ENCODE results near the gene PPM1J.

Gene PPM1J

DNA sequence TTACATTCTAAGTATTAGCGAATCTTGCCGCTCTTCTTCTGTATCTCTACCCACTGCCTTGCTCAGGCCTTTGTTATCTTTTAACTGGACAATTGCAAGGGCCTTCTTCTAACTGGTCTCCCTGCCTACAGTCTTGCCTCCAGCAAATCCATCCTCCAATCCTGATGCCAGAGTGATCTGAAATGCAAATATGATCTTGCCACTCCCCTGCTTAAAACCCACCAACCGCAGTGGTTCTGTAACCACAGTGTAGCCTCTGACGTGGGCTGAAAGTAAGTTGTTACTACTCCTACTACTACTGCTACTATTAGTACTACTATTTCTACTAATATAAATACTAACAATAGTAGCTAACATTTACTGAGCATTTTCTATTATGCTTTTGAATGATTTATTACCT lies 28.3 kb downstream of the PPM1J start:
- no peak for FAIRE-seq

- no peak for FAIRE-seq
Observed at GRCh38 chr1:112686417-112686816, 28.7 kb downstream of the PPM1J start.

DNA sequence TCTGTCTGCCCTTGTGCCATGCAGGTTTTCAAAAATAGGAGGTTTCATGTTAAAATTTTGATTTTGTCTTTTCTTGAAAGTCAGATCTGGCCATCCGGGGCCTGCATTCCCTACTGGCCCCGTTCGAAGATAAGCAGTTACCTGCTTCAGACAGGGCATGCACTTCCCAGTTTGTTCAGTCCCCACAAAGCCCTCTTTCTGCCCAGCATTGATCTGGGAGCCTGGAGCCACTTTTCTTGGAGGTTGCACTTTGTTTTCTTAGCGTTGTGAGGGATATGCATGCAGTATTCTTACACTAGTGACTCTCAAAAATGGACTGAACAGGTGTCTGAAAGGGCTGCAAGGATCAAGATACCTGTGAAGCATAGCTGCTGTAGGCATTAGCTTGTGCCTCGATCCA lies 29.2 kb downstream of the PPM1J start:
- FAIRE-seq: no peak

GRCh38 chr1:112678605-112679004 lies 36.5 kb downstream of the PPM1J start:
- no peak for FAIRE-seq

GRCh38 chr1:112677501-112677900 lies 37.6 kb downstream of the PPM1J start:
- FAIRE-seq: no peak

DNA sequence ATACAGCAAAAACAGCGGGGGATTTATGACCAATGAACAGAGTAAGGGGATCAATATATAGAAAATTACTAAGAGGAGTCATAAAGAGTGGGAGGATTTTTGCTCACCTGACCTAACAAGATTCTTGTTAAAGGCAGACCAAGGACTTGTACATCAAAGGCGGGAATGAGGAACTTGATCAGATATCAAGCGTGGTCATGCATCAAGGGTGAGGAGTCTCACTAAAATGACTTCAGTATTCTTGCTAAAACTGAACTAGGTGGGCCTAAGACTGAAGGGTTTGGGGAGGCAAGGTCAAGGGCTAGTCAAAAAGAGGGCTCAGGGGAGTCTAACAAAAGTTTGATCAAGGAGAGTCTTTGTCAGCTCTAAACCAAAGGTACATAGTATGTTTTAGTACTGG lies 38.6 kb downstream of the PPM1J start:
- no peak for FAIRE-seq

DNA sequence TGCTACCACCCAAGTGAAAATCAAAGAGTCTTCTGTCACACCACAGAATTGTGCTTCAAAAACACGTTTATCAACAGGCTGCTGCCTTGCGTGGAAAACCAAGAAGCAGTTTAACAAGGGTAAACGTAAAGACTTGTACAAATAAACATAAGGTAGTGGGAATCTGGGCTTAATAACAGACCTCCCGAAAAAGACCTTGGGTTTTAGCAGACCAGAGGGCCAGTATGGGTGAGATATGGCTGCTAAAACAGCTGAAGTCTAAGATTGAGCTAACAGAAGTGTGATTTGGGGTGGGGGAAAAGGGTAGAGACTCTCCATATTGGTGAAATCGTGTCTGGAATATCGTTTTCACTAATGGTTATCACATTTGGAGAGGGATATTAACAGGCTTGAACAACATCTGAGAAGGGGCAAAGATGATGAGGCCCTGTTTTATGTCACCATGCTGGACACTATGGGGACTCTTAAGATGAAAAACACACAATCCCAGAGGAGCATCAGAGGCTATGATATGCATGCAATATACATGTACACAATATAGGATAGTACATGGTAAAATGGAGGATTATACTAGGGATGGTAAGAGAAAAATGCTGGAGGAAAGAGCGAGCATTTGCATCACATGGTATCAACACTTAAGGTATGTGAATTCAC lies 39.3 kb downstream of the PPM1J start:
- no peak for FAIRE-seq

- no peak for FAIRE-seq
Observed at GRCh38 chr1:112674986-112675727, 40.0 kb downstream of the PPM1J start.

GRCh38 chr1:112674440-112674985 lies 40.6 kb downstream of the PPM1J start, which contains the start of gene MOV10:
TSS of gene MOV10 (plus strand) at chr1:112674659. CDS start at chr1:112674913, 254 bp downstream.
- FAIRE-seq: no peak

GRCh38 chr1:112673592-112674439 lies 41.3 kb downstream of the PPM1J start:
- FAIRE-seq: peak; percentile 41

GRCh38 chr1:112672842-112673241 lies 42.3 kb downstream of the PPM1J start:
- no peak for FAIRE-seq

DNA sequence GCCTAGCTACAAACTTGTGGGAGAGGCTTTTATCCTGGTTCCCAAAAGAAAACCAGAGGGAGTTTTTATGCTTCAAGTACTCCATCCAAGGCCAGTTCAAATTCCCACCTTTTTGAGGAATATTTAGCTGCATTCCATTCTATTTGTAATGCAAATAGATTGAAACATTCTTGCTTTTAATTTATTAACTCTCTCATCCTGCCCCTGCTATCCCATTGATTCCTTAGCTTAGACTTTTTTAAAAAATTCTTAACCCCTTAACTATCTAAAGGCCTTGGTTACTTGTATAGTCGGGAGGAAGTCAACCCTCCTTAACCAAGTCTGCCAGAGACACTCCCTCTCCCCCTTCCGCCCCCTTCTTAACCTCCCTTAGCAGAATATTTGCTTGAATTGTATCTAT lies 43.1 kb downstream of the PPM1J start:
- FAIRE-seq: no peak

GRCh38 chr1:112666946-112667345 lies 48.2 kb downstream of the PPM1J start:
- FAIRE-seq: no peak

GRCh38 chr1:112665857-112666256 lies 49.3 kb downstream of the PPM1J start:
- FAIRE-seq: no peak
